ENCODE measurements around the gene FBXL13. TPM values are rescaled to one million over a fixed set of nuclear protein-coding genes. Genes with fewer than 3 reads are reported as not detected.
"Not testable (repeated sequence)": the region's sequence is repeated elsewhere in the genome, so short reads cannot be mapped to it uniquely, and the experiment has no call there.

Gene FBXL13
- total RNA-seq, 2 donors from 2014 or later, result 0.45 to 1.1 TPM

- Mint-ChIP-seq H3K4me1 (no peaks in the 10 kb centered on the region), H3K9me3 (no peaks in the 10 kb centered on the region), H3K36me3 (ENCODE audit: low read depth) (no peaks in the 10 kb centered on the region), H3K27me3 (no peaks in the 10 kb centered on the region), H3K4me3 (no peak within 1 kb of the TSS), H3K27ac (peak within 1 kb of the TSS; percentile 48)
- ATAC-seq (replicated peaks), result no peak
Observed at GRCh38 chr7:102912742-102913141, 161.9 kb downstream of the FBXL13 start, which contains the start of gene LRRC17. Gene LRRC17 (plus strand): TSS chr7:102913000. CDS start chr7:102933914, 20,914 bp downstream.

DNA sequence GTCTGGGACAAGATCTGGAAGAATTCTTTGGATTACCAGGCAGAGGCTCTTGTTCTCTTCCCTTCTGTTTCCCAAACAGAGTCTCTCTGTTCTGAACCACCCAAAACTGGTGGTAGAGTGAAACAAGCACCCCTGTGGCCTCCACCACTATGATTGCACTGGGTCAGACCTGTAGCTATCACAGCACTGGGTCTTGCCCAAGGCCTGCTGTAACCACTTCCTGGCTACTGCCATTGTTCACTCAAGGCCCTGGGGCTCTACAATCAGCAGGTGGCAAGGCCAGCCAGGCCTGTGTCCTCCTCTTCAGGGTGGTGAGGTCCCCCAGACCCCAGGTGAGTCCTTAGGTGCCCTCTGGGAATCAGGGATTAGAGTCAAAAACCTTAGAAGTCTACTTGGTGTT, 165.9 kb downstream of the FBXL13 start:
- no peaks in the 10 kb centered on the region for H3K4me1 Mint-ChIP-seq
- no peaks in the 10 kb centered on the region for H3K36me3 Mint-ChIP-seq (ENCODE audit: low read depth)
- no peak overlapping the region for H3K27ac Mint-ChIP-seq
- no peak overlapping the region for H3K4me3 Mint-ChIP-seq
- no peaks in the 10 kb centered on the region for H3K27me3 Mint-ChIP-seq
- ATAC-seq (replicated peaks), result no peak
- peaks cover 6% of the 10 kb centered on the region for H3K9me3 Mint-ChIP-seq

DNA sequence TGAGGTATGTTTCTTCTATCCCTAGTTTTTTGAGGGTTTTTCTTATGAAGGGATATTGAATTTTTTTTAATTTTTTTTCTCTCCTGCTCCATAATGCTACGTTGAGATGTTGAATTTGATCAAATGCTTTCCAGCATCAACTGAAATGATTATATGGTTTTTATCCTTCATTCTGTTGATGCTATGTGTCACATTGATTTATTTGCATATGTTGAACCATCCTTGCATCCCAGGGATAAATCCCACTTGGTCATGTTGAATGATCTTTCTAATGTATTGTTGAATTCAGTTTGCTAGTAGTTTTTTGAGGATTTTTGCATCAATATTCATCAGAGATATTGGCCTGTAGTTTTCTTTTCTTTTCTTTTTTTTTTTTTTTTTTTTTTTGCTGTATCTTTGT, 171.0 kb downstream of the FBXL13 start:
- not testable (repeated sequence) for H3K36me3 Mint-ChIP-seq (ENCODE audit: low read depth); H3K9me3 Mint-ChIP-seq

DNA sequence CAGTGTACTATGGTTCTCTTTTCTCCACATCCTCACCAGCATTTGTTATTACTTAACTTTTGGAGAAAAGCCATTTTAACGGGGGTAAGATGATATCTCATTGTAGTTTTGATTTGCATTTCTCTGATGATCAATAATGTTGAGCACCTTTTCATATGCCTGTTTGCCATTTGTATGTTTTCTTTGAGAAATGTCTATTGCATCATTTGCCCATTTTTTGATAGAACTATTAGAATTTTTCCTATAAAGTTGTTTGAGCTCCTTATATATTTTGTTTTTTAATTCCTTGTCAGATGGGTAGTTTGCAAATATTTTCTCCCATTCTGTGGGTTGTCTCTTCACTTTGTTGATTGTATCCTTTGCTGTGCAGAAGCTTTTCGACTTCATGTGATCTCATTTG, 172.5 kb downstream of the FBXL13 start:
- H3K36me3 Mint-ChIP-seq (ENCODE audit: low read depth); H3K27ac Mint-ChIP-seq: not testable (repeated sequence)

More for the DNA sequence above, 171.0 kb downstream of the FBXL13 start:
- H3K4me1 Mint-ChIP-seq; ATAC-seq (replicated peaks); H3K27ac Mint-ChIP-seq; H3K4me3 Mint-ChIP-seq; H3K27me3 Mint-ChIP-seq: not testable (repeated sequence)

GRCh38 chr7:102898532-102898859, 176.1 kb downstream of the FBXL13 start:
- no peaks in the 10 kb centered on the region for H3K27me3 Mint-ChIP-seq
- no peak overlapping the region for H3K4me3 Mint-ChIP-seq
- peaks cover 3% of the 10 kb centered on the region for H3K9me3 Mint-ChIP-seq
- no peak for ATAC-seq (replicated peaks)
- H3K4me1 Mint-ChIP-seq, result no peaks in the 10 kb centered on the region
- no peaks in the 10 kb centered on the region for H3K36me3 Mint-ChIP-seq (ENCODE audit: low read depth)
- H3K27ac Mint-ChIP-seq, result no peak overlapping the region

More for the DNA sequence above, 172.5 kb downstream of the FBXL13 start:
- H3K27me3 Mint-ChIP-seq; H3K9me3 Mint-ChIP-seq; H3K4me1 Mint-ChIP-seq; H3K4me3 Mint-ChIP-seq; ATAC-seq (replicated peaks): not testable (repeated sequence)

DNA sequence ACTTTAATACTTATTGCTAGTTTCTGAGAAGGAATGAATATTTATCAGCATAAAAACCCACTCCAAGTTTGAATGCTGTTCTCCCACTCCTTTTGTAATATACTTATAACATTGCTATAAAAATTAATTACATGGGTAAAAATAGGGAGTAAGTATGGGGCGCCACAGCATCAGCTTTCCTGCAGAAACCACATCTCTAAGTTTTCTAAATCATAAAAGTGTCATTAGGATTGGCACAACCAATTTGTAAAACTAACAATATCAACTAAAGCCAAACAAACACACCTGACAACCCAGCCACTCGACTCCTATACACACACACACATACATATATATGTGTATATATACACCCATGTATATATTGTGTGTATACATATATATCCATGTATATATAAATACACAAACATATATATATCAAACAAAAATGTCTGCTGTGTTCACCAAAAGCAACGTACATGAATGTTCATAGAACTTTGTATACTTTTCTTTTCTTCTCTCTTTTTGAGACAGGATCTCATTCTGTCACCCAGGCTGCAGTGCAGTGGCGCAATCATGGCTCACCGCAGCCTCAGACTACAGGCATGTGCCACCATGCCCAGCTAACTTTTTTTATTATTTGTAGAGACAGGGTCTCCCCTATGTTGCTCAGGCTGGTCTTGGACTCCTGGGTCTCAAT, 176.6 kb downstream of the FBXL13 start:
- Mint-ChIP-seq H3K27me3 (no peaks in the 10 kb centered on the region), H3K9me3 (no peaks in the 10 kb centered on the region), H3K27ac (no peak overlapping the region), H3K4me3 (no peak overlapping the region), H3K4me1 (no peaks in the 10 kb centered on the region), H3K36me3 (ENCODE audit: low read depth) (no peaks in the 10 kb centered on the region)
- ATAC-seq (replicated peaks), result no peak

- no peak for ATAC-seq (replicated peaks)
- H3K4me3 Mint-ChIP-seq, result no peak overlapping the region
- H3K36me3 Mint-ChIP-seq (ENCODE audit: low read depth), result no peaks in the 10 kb centered on the region
- no peak overlapping the region for H3K27ac Mint-ChIP-seq
- H3K4me1 Mint-ChIP-seq, result no peaks in the 10 kb centered on the region
- H3K9me3 Mint-ChIP-seq, result no peaks in the 10 kb centered on the region
- H3K27me3 Mint-ChIP-seq, result no peaks in the 10 kb centered on the region
Observed at GRCh38 chr7:102897211-102897631, 177.4 kb downstream of the FBXL13 start.

- H3K27me3 Mint-ChIP-seq, result no peaks in the 10 kb centered on the region
- H3K4me1 Mint-ChIP-seq, result no peaks in the 10 kb centered on the region
- no peak overlapping the region for H3K4me3 Mint-ChIP-seq
- H3K36me3 Mint-ChIP-seq (ENCODE audit: low read depth), result no peaks in the 10 kb centered on the region
- no peaks in the 10 kb centered on the region for H3K9me3 Mint-ChIP-seq
- no peak for ATAC-seq (replicated peaks)
- no peak overlapping the region for H3K27ac Mint-ChIP-seq
Observed at GRCh38 chr7:102896585-102896984, 178.0 kb downstream of the FBXL13 start.

GRCh38 chr7:102895602-102896001, 179.0 kb downstream of the FBXL13 start:
- H3K4me1 Mint-ChIP-seq, result no peaks in the 10 kb centered on the region
- H3K27me3 Mint-ChIP-seq, result no peaks in the 10 kb centered on the region
- no peaks in the 10 kb centered on the region for H3K36me3 Mint-ChIP-seq (ENCODE audit: low read depth)
- H3K27ac Mint-ChIP-seq, result no peak overlapping the region
- no peaks in the 10 kb centered on the region for H3K9me3 Mint-ChIP-seq
- no peak for ATAC-seq (replicated peaks)
- H3K4me3 Mint-ChIP-seq, result no peak overlapping the region

DNA sequence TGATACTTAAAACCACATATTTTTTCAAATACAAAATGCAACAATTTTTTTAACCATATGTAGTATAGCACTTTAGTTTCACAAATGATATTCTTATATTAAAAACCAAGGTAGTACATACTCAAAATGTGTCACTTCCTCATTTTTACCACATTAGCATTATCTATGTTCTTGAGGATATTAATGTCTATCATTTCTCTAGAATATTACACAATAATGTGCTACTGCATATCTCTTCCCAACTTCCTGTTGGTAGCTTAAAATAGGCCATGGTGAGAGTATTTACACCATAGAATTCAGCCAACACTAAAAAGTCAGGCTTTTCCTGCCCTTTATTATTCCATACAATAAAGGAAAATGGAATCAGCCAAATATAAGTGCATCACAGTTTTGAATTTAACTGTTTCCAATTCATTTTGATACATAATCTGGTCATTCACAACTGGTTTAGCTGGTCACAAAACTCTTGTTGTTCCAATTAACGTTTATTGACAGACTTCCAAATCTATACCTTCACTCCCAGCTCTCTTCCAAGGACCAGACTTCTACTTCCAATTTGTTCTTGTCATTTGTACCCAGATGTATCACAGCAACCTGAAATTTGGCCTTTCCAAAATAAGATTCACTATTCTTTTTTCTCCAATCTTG, 181.8 kb downstream of the FBXL13 start:
- ATAC-seq (replicated peaks), result no peak
- no peaks in the 10 kb centered on the region for H3K36me3 Mint-ChIP-seq (ENCODE audit: low read depth)
- no peak overlapping the region for H3K4me3 Mint-ChIP-seq
- H3K27me3 Mint-ChIP-seq, result peaks cover 7% of the 10 kb centered on the region
- H3K27ac Mint-ChIP-seq, result no peak overlapping the region
- no peaks in the 10 kb centered on the region for H3K9me3 Mint-ChIP-seq
- H3K4me1 Mint-ChIP-seq, result no peaks in the 10 kb centered on the region

- no peak overlapping the region for H3K4me3 Mint-ChIP-seq
- H3K27me3 Mint-ChIP-seq, result peaks cover 7% of the 10 kb centered on the region
- H3K9me3 Mint-ChIP-seq, result no peaks in the 10 kb centered on the region
- H3K4me1 Mint-ChIP-seq, result no peaks in the 10 kb centered on the region
- ATAC-seq (replicated peaks), result no peak
- no peak overlapping the region for H3K27ac Mint-ChIP-seq
- no peaks in the 10 kb centered on the region for H3K36me3 Mint-ChIP-seq (ENCODE audit: low read depth)
Observed at GRCh38 chr7:102891693-102892261, 182.8 kb downstream of the FBXL13 start.

GRCh38 chr7:102890971-102891692, 183.5 kb downstream of the FBXL13 start:
- Mint-ChIP-seq H3K4me3 (no peak overlapping the region), H3K4me1 (no peaks in the 10 kb centered on the region), H3K27ac (no peak overlapping the region), H3K27me3 (peaks cover 7% of the 10 kb centered on the region), H3K36me3 (ENCODE audit: low read depth) (no peaks in the 10 kb centered on the region), H3K9me3 (no peaks in the 10 kb centered on the region)
- ATAC-seq (replicated peaks), result no peak

- ATAC-seq (replicated peaks), result no peak
- no peak overlapping the region for H3K4me3 Mint-ChIP-seq
- no peaks in the 10 kb centered on the region for H3K4me1 Mint-ChIP-seq
- H3K36me3 Mint-ChIP-seq (ENCODE audit: low read depth), result no peaks in the 10 kb centered on the region
- no peaks in the 10 kb centered on the region for H3K9me3 Mint-ChIP-seq
- peaks cover 7% of the 10 kb centered on the region for H3K27me3 Mint-ChIP-seq
- H3K27ac Mint-ChIP-seq, result no peak overlapping the region
Observed at GRCh38 chr7:102890292-102890970, 184.2 kb downstream of the FBXL13 start.

- ATAC-seq (replicated peaks), result no peak
- peaks cover 7% of the 10 kb centered on the region for H3K27me3 Mint-ChIP-seq
- H3K4me3 Mint-ChIP-seq, result no peak overlapping the region
- no peak overlapping the region for H3K27ac Mint-ChIP-seq
- H3K4me1 Mint-ChIP-seq, result no peaks in the 10 kb centered on the region
- H3K36me3 Mint-ChIP-seq (ENCODE audit: low read depth), result no peaks in the 10 kb centered on the region
- no peaks in the 10 kb centered on the region for H3K9me3 Mint-ChIP-seq
Observed at GRCh38 chr7:102889851-102890250, 184.7 kb downstream of the FBXL13 start.
